HepG2 (cell line): Measurements from ENCODE around the gene RRP9. TPM values are rescaled to one million over a fixed set of nuclear protein-coding genes. Genes with fewer than 3 reads are reported as not detected.

Experiments
- CREM ChIP-seq, 2 experiments: sonication (generic) in 1 of 2; formaldehyde crosslinking in 1 of 2; IDR thresholded peaks; 2 replicates each; pipeline versions ENCODE4 v1.4.0 to v1.6.1; 2016 to 2020; ENCODE audit warnings: antibody characterized with exemption in 1 of 2, mild to moderate bottlenecking in 1 of 2, missing genetic modification reagents in 1 of 2
- HMG20B ChIP-seq: conservative IDR thresholded peaks from 2 replicates; pipeline ENCODE4 v1.6.1; 2016; ENCODE audit warnings: missing genetic modification reagents, missing compliant biosample characterization
- IRF2 ChIP-seq: IDR thresholded peaks from 2 replicates; pipeline ENCODE4 v1.6.1; 2018; ENCODE audit warnings: missing genetic modification reagents, missing compliant biosample characterization
- MZF1 ChIP-seq: sonication (generic); formaldehyde crosslinking; IDR thresholded peaks from 2 replicates; pipeline ENCODE4 v1.8.1; 2023; ENCODE audit warnings: mild to moderate bottlenecking, missing genetic modification reagents, borderline replicate concordance
- NFAT5 ChIP-seq: sonication (generic); formaldehyde crosslinking; IDR thresholded peaks from 2 replicates; pipeline ENCODE4 v1.4.0; 2020; ENCODE audit warnings: missing genetic modification reagents
- SNRNP70 ChIP-seq: fragments of 200-400 bp; formaldehyde crosslinking; IDR thresholded peaks from 2 replicates; pipeline ENCODE4 v1.6.1; 2017; ENCODE audit warnings: mild to moderate bottlenecking, low read depth, low read length, moderate library complexity
- TCF7 ChIP-seq: sonication (generic); IDR thresholded peaks from 2 replicates; pipeline ENCODE4 v1.6.1; 2016; ENCODE audit warnings: antibody characterized with exemption, low read depth
- YY1 ChIP-seq: IDR thresholded peaks from 2 replicates; pipeline ENCODE4 v1.6.1; 2011; ENCODE audit warnings: low read length, low read depth, moderate library complexity, mild to moderate bottlenecking; ENCODE audit not compliant: insufficient read depth, insufficient replicate concordance
- ZEB1 ChIP-seq: IDR thresholded peaks from 2 replicates; pipeline ENCODE4 v1.6.1; 2012; ENCODE audit warnings: mild to moderate bottlenecking, low read depth, inconsistent platforms; ENCODE audit not compliant: insufficient replicate concordance
- ZNF329 ChIP-seq: sonication (generic); formaldehyde crosslinking; IDR thresholded peaks from 2 replicates; pipeline ENCODE4 v1.9.0; 2021; ENCODE audit warnings: low read depth, mild to moderate bottlenecking, missing genetic modification reagents
- ZNF878 ChIP-seq: sonication (generic); formaldehyde crosslinking; IDR thresholded peaks from 2 replicates; pipeline ENCODE4 v1.8.1; 2023; ENCODE audit warnings: mild to moderate bottlenecking, missing genetic modification reagents, moderate library complexity
- polyA plus RNA-seq, 8 experiments: library from polyadenylated mRNA; depleted of rRNA in 3 of 8; stranded (reverse) in 7 of 8; unstranded in 1 of 8; fragments of >200 nt; fragmentation: Illumina TruSeq in 4 of 8; extraction: Trizol in 4 of 8; gene quantifications; 2 replicates each; pipeline versions ENCODE4 v1.2.1 to v1.2.3, GENCODE V29; 2011 to 2016; ENCODE audit warnings: low read depth in 4 of 8, missing spikeins in 1 of 8, mixed read lengths in 1 of 8; ENCODE audit not compliant: insufficient read depth in 1 of 8
- total RNA-seq, 5 experiments: library from RNA; depleted of rRNA; stranded (reverse); fragments of >200 nt; fragmentation: Illumina TruSeq; extraction: Trizol; gene quantifications; 2 replicates each; pipeline ENCODE4 v1.2.3, GENCODE V29; 2016; ENCODE audit warnings: low read depth in 1 of 5

Gene RRP9
- total and polyA plus RNA-seq, 2 of the 13 experiments (the other 11 are each of a cell fraction or from before 2014, with no cell fraction given): 14.8 to 44.0 TPM

DNA sequence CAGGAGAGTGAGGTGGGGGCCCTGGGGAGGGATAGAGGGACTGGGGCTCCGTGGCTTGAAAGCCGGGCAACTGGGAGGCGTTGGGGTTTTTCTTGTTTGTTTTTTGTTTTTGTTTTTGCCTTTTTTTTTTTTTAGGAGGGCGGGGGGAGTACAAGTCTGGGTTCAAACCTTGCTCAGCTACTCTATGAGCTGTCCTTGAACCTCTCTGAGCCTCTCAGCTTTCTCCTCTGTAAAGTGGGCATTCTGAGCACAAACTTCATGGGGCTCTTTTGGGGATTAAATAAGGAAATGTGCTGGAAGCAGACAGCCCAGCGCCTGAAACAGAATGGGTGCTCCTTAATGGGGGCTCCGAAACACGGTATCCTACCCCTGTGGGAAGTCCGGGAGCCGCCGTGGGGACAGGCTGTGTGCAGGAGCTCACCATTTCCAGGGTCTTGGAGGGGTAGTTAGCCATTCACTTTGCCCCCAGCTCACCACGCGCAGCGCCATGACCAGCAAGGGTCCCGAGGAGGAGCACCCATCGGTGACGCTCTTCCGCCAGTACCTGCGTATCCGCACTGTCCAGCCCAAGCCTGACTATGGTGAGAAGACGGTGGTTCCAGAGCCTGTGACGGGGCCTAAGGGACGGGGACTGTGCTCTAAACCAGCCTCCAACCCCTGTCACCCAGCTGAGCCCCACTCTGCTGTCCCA, 42.0 kb upstream of the RRP9 start (continued):
- TF ChIP-seq NFAT5 (CRISPR knock-in tag) (no peak), ZEB1 (no peak), HMG20B (CRISPR knock-in tag) (no peak), ZNF329 (no peak), IRF2 (CRISPR knock-in tag) (no peak; the same call in 1 of the 2 replicates), CREM (IDR thresholded peaks at IDR 0.05) (0 out of 2 replicates have a peak, but pooled peaks have one; percentile 8), CREM (CRISPR knock-in tag; IDR thresholded peaks at IDR 0.05) (no peak), MZF1 (CRISPR knock-in tag) (peak; percentile 34; the same call in 1 of the 2 replicates), YY1 (peak; percentile 30), SNRNP70 (no peak), ZNF878 (CRISPR knock-in tag) (no peak), TCF7 (no peak)
